Mucosa of gallbladder (tissue), 1 donor: ENCODE measurements around the gene EEF2. TPM values are rescaled to one million over a fixed set of nuclear protein-coding genes. Genes with fewer than 3 reads are reported as not detected.
"Not testable (repeated sequence)": the region's sequence is repeated elsewhere in the genome, so short reads cannot be mapped to it uniquely, and the experiment has no call there.

Source experiments
- DNase-seq: peaks from one replicate; pipeline ENCODE4 v3.0.0-alpha.2; 2020; ENCODE audit warnings: low spot score
- total RNA-seq: library from RNA; stranded (reverse); gene quantifications from one replicate; pipeline ENCODE4 v1.2.1, GENCODE V29; 2021
- donor health status: DM: no; HTN: no; CAD: no.

Gene EEF2
- total RNA-seq, 1 donor from 2014 or later, result 2,245 TPM

DNA sequence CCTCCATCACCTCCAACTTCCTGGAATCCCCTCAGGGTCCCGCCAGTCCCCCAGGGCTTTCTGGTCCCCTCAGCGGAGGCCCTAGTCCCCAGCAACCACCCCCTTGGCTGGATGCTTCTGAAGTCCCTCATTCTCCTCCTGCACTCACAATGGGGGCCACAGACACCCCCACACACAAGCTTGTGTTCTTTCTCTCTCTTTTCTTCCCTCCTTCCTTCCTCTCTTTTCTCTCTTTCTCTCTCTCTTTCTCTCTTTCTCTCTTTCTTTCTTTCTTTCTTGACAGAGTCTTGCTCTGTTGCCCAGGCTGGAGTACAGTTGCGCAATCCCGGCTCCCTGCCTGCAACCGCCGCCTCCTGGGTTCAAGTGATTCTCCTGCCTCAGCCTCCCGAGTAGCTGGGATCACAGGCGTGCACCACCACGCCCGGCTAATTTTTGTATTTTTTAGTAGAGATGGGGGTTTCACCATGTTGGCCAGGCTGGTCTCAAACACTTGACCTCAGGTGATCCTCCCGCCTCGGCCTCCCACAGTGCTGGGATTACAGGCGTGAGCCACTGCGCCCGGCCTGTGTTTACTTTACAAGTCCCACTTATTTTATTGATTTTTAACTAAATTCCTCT, 37.8 kb downstream of the EEF2 start:
- not testable (repeated sequence) for DNase-seq

DNA sequence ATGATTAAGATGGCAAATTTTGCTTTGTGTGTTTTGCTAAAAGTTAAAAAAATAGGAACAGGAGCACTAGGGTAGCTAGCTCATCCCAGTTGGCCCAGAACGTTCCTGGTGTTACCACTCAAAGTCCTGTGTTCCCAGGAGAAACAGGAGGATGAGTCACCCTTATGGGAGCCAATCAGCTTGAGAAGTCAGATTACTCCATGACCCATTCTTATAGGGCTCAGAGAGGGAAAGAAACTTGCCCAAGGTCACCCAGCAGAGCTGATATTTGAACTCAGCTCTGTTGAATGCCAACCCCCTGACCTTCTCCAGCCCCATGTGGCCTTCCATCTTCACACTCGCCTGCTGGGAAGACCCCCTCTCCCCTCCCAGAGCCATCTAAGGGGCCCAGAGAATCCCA, 39.4 kb downstream of the EEF2 start:
- DNase-seq, result no peak

DNA sequence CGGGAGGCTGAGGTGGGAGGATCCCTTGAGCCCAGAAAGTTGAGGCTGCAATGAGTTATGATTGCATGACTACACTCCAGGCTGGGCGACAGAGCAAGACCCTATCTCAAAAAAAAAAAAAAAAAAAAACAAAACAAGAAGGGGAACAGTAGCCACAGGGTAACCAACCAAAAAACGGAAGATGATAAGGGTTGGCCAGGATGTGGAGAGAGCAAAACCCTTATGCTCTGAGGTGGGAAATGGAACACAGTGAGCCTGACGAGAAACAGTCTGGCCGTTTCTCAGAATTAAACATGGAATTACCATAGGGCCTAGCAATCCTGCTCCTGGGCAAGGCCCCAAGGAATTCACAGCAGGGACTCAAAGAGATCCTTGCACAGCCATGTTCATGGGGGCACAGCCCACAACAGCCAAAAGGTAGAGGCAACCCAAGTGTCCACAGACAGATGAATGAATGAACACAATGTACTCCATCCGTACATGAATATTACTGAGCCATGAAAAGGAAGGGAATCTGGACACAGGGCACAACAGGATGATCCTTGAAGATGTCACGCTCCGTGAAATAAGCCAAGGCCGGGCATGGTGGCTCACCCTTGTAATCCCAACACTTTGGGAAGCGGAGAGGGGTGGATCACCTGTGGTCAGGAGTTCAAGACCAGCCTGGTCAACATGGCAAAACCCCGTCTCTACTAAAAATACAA, 41.1 kb downstream of the EEF2 start:
- DNase-seq, result no peak

DNA sequence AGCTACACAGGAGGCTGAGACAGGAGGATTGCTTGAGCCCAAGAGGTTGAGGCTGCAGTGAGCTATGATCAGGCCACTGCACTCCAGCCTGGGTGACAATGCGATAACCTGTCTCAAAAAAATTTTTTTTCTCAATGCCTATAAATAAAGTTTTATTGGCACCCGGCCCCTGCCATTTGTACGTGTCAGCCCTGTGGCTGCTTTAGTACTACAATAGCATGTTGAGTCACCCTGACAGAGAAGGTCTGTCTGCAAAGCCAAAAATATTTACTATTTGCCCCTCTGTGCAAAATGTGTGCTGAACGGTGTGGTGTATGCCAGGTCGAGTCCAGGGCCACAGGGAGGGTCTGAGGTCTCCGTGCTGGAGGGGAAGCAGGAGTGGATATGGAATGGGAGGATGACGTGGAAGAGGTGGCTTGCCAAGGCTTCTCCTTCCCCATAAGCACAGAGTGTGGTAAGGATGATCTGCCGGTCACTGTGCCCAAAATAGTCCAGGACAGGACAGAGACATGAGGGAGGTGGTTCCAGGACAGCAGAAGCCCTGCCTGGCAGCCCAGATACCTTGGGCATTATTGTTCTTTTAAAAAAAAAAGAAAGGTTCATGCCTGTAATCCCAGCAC, 42.4 kb downstream of the EEF2 start:
- no peak for DNase-seq

DNA sequence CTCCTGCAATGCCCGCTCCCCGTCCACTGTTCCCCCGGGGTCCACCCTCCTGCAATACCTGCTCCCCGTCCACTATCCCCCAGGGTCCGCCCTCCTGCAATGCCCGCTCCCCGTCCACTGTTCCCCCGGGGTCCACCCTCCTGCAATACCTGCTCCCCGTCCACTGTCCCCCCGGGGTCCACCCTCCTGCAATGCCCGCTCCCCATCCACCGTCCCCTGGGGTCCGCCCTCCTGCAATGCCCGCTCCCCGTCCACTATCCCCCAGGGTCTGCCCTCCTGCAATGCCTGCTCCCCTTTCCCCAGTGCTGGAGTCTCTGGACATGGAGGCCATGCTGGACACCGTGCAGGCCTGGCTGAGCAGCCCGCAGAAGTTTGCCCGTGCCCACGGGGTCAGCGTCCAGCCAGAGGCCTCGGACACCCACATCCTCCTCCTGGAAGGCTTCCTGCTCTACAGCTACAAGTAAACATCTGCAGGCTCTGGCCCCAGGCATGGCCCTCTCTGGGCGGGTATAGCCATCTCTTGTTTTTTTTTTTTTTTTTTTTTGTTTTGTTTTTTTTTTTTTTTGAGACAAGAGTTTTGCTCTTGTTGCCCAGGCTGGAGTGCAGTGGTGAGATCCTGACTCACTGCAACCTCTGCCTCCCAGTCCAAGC, 46.8 kb downstream of the EEF2 start:
- DNase-seq, result not testable (repeated sequence)

DNA sequence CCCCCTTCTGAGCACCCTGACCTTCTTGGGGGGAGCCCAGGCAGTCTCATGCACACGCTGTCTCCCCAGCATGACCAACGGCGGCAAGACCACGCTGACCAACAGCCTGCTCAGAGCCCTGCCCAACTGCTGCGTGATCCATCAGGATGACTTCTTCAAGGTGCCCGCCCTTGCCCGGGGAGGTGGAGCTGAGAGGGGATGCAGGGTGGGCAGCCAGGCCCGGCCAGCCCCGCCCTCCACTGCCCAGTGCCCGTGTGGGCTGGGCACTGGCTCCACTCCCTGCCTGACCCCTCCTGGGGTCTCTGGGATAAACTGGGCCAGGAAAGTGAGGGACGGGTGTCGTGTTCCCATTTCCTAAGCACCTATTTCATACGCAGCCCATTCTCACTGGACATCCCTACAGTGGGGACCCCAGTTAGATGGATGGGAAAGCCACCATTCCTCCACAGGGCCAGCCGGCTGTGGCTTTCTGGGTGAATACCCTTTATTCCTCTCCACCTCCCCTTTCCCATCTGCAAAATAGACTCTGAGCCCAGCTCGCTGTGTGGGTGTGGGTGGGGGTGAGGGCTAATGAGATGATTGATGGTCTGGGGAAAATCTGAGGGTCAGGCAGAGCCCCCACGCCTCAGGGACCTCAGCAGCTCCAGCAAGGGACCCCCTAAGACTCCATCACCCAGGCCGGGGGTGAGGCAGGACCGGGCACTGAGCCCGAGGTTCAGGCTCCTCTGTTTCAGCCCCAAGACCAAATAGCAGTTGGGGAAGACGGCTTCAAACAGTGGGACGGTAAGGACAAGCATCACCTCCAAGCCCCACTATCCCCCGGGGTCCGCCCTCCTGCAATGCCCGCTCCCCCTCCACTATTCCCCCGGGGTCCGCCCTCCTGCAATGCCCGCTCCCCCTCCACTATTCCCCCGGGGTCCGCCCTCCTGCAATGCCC, 48.5 kb downstream of the EEF2 start:
- DNase-seq, result no peak

DNA sequence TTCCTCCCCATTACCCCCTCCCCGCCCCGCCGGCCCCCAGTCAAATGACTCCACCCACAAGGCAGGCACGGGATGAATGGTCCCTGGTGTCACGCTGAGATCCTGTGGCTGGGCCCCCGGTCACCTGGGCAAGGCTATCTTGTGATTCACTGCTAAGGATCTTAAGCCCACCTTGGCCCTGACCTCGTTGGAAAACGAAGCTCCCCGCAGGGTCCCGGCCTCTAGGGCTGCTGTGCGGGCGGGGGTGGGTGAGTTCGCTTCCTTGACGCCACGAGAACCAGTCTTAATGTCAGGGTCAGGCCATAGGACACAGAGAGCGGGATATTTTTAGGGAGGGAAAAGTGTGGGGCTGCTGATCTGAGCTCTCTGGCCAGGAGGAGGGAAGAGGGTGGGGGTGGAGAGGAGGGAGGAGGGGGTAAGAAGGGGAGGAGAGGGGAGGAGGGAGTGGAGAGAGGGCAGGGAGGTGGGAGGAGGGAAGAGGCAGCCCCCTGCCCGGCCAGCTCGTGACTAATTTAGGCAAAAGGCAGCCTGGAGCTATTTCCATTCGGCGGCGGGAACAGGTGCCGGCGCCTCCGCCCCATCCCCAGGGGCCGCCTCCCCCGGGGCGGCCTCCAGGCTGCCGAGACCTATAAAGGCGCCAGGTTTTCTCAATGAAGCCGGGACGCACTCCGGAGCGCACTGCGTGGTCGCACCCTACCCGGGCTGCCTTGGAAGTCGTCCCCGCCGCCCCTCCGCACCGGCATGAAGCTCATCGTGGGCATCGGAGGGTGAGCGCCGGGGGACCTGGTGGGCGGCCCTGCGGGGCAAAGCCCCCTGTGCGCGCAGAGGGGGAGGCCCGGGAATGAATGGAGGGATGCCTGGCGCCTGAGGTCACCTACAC, 52.1 kb downstream of the EEF2 start, which contains the start of gene NMRK2:
NMRK2 (plus strand) TSS at position 139 of the 880 bp plus-strand sequence; CDS start at position 742, 603 bp downstream.
- no peak for DNase-seq

DNA sequence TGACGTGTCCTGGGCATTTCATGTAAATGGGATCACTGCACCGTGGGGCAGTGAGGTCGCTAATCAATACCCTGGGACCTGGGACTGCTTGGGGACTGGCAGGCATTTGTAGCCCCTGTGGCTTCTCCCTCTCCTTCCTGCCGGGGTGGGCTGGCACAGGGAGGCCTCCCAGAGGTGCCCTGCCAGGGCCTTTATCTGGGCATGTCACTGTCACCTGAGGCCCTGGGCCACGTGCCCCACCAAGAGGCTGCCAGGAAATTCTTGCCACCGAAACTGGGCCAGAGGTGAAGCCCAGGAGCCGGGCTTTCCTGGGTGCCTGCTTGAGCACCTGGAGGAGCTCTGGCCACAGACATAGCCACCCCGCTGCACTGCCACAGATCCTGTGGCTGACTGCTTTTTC, 54.2 kb downstream of the EEF2 start:
- DNase-seq, result peak; percentile 27

Other genes starting within 250 kb of the EEF2 start
- 32.8 TPM for gene APBA3, start 223.8 kb downstream of the EEF2 start, total RNA-seq
- gene MRPL54, start 222.8 kb downstream of the EEF2 start, total RNA-seq, result 57.5 TPM
- not detected for gene RAX2, start 213.2 kb downstream of the EEF2 start, total RNA-seq
- gene MATK, start 199.1 kb downstream of the EEF2 start, total RNA-seq, result 4.7 TPM
- 0.55 TPM for gene ZFR2, start 116.4 kb downstream of the EEF2 start, total RNA-seq
- 0.63 TPM for gene ATCAY, start 104.8 kb downstream of the EEF2 start, total RNA-seq
- gene NMRK2, start 52.4 kb downstream of the EEF2 start, total RNA-seq, result not detected
- gene DAPK3, start 14.4 kb downstream of the EEF2 start, total RNA-seq, result 113 TPM
- 31.9 TPM for gene PIAS4, start 22.3 kb upstream of the EEF2 start, total RNA-seq
- gene ZBTB7A, start 81.4 kb upstream of the EEF2 start, total RNA-seq, result 82.6 TPM
- gene MAP2K2, start 138.7 kb upstream of the EEF2 start, total RNA-seq, result 139 TPM
- 0.55 TPM for gene CREB3L3, start 168.2 kb upstream of the EEF2 start, total RNA-seq
- 28.3 TPM for gene SIRT6, start 197.1 kb upstream of the EEF2 start, total RNA-seq
- 3.4 TPM for gene ANKRD24, start 197.2 kb upstream of the EEF2 start, total RNA-seq
- gene EBI3, start 244.1 kb upstream of the EEF2 start, total RNA-seq, result 5.6 TPM